ENCODE measurements around the gene TIGD2.

Gene TIGD2

GRCh38 chr4:89110986-89111832, at the start of gene TIGD2:
Gene TIGD2, plus strand, starts transcription at chr4:89111533. Its CDS starts 1,442 bp downstream, at chr4:89112975.
- Mint-ChIP-seq H3K36me3 (ENCODE audit: low read depth) (peaks cover 3% of the 10 kb centered on the region), H3K9me3 (peaks cover 4% of the 10 kb centered on the region), H3K27me3 (ENCODE audit: low read depth) (peaks cover 34% of the 10 kb centered on the region), H3K4me1 (ENCODE audit: low read depth) (peaks cover 18% of the 10 kb centered on the region), H3K4me3 (peak within 1 kb of the TSS; percentile 90), H3K27ac (peak within 1 kb of the TSS; percentile 76)

DNA sequence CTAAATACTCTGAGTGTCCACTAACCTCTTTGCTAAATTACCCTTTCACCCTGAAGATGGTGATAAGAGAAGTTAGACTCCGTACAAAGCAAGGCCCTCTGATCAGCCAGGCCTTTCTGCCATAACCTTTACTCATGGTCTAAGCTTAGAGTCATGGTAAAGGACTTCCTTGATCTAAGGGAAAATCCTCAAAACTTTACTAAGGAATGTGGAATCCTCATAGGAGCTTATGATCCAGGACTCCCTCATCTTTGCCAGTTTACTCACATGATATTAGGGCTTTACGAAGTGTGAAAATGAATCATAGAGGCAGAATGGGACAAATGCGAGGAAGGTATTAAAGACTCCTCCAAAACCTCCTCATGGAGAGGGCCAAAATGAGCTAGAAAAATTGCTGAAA, 46.5 kb upstream of the TIGD2 start:
- Mint-ChIP-seq H3K4me3 (no peak overlapping the region), H3K36me3 (ENCODE audit: low read depth) (no peaks in the 10 kb centered on the region)

DNA sequence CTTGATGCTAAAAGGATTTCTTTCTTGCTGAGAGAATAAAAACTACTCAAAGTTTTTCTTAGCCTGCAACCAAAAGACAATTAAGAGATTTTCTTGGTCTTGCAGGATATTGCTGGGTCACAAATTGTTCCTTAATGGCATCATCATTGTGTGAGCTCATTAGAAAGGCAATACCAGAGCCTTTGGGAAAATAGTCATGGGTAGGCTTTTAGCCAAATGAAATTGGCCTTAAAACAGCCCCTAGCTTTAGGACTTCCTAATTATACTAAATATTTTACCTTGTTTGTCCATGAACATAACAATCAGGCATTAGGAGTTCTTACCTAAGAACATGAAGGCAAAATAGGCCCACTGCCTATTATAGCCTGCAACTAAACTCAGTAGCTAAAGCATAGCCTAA, 43.9 kb upstream of the TIGD2 start:
- no peak overlapping the region for H3K27ac Mint-ChIP-seq
- no peaks in the 10 kb centered on the region for H3K36me3 Mint-ChIP-seq (ENCODE audit: low read depth)
- H3K9me3 Mint-ChIP-seq, result peaks cover 20% of the 10 kb centered on the region
- no peaks in the 10 kb centered on the region for H3K27me3 Mint-ChIP-seq (ENCODE audit: low read depth)
- H3K4me3 Mint-ChIP-seq, result no peak overlapping the region
- H3K4me1 Mint-ChIP-seq (ENCODE audit: low read depth), result peaks cover 4% of the 10 kb centered on the region

More for the DNA sequence above, 46.5 kb upstream of the TIGD2 start:
- H3K27ac Mint-ChIP-seq, result no peak overlapping the region
- peaks cover 39% of the 10 kb centered on the region for H3K9me3 Mint-ChIP-seq
- H3K27me3 Mint-ChIP-seq (ENCODE audit: low read depth), result no peaks in the 10 kb centered on the region
- H3K4me1 Mint-ChIP-seq (ENCODE audit: low read depth), result peaks cover 4% of the 10 kb centered on the region

DNA sequence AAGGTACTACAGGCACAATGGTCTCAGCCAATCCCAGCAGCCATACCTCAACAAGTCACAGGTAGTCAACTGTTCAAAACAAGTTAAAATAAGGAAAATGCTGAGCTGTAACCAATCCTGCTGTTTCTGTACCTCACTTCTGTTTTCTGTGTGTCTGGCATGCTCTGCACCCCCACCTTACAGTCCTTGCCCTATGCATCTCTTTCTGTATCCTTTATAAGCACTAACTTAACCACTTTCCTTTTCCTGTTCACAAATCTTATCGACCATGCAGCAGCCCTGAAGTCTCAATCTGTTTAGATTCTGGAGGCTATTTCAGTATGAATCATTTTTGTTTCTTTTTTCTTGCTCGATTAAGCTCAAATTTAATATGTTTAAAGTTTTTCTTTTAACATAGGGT, 41.9 kb upstream of the TIGD2 start:
- Mint-ChIP-seq H3K27me3 (ENCODE audit: low read depth) (no peaks in the 10 kb centered on the region), H3K9me3 (peaks cover 15% of the 10 kb centered on the region), H3K36me3 (ENCODE audit: low read depth) (no peaks in the 10 kb centered on the region), H3K4me1 (ENCODE audit: low read depth) (peaks cover 4% of the 10 kb centered on the region), H3K27ac (no peak overlapping the region), H3K4me3 (no peak overlapping the region)

- Mint-ChIP-seq H3K36me3 (ENCODE audit: low read depth) (no peaks in the 10 kb centered on the region), H3K27ac (no peak overlapping the region), H3K4me1 (ENCODE audit: low read depth) (peaks cover 4% of the 10 kb centered on the region), H3K27me3 (ENCODE audit: low read depth) (no peaks in the 10 kb centered on the region), H3K9me3 (peaks cover 11% of the 10 kb centered on the region), H3K4me3 (no peak overlapping the region)
Measured at GRCh38 chr4:89070041-89070440, 41.3 kb upstream of the TIGD2 start.

DNA sequence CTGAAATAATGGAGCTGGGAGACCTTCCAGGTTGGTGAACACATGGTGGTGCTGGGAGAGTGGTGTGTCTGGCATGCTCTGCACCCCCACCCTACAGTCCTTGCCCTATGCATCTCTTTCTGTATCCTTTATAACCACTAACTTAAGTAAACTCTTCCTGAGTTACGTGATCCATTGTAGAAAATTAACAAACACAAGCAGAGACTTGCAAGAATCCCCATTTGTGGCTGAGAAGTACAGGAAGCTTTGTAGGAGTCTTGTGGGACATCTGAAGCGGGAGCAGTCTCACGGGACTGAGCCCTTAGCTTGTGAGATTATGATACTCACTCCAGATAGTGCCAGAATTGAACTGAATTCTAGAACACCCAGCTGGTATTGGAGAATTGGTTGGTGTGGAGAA, 40.0 kb upstream of the TIGD2 start:
- H3K4me3 Mint-ChIP-seq, result no peak overlapping the region
- peaks cover 4% of the 10 kb centered on the region for H3K4me1 Mint-ChIP-seq (ENCODE audit: low read depth)
- H3K27me3 Mint-ChIP-seq (ENCODE audit: low read depth), result no peaks in the 10 kb centered on the region
- H3K9me3 Mint-ChIP-seq, result peaks cover 9% of the 10 kb centered on the region
- no peaks in the 10 kb centered on the region for H3K36me3 Mint-ChIP-seq (ENCODE audit: low read depth)
- H3K27ac Mint-ChIP-seq, result no peak overlapping the region

GRCh38 chr4:89072921-89073320, 38.4 kb upstream of the TIGD2 start:
- H3K36me3 Mint-ChIP-seq (ENCODE audit: low read depth), result peaks cover 3% of the 10 kb centered on the region
- H3K9me3 Mint-ChIP-seq, result peaks cover 18% of the 10 kb centered on the region
- H3K4me1 Mint-ChIP-seq (ENCODE audit: low read depth), result peaks cover 4% of the 10 kb centered on the region
- no peaks in the 10 kb centered on the region for H3K27me3 Mint-ChIP-seq (ENCODE audit: low read depth)
- no peak overlapping the region for H3K4me3 Mint-ChIP-seq
- H3K27ac Mint-ChIP-seq, result no peak overlapping the region

DNA sequence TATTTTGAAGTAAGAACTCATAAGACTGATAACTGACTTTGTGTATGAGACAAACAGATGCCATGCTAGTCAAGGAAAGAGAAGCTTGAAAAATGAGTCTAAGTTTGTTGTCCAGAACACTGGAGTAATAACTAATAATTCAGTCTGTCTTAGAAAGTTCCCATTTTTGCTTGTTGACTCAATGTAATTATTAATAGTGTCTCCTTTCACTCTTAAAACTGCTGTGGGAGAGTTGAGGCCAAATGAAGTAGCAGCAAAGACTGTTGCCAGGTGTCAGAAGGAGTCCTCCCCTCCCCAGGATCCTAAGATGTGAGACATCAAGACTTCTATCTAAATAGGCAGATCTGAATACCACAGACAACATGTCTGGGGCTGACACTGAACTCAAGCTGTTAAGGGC, 33.6 kb upstream of the TIGD2 start:
- no peak overlapping the region for H3K4me3 Mint-ChIP-seq
- no peaks in the 10 kb centered on the region for H3K27me3 Mint-ChIP-seq (ENCODE audit: low read depth)
- H3K9me3 Mint-ChIP-seq, result peaks cover 31% of the 10 kb centered on the region
- peaks cover 3% of the 10 kb centered on the region for H3K36me3 Mint-ChIP-seq (ENCODE audit: low read depth)
- no peak overlapping the region for H3K27ac Mint-ChIP-seq
- H3K4me1 Mint-ChIP-seq (ENCODE audit: low read depth), result peaks cover 2% of the 10 kb centered on the region

- H3K27me3 Mint-ChIP-seq (ENCODE audit: low read depth), result no peaks in the 10 kb centered on the region
- no peak overlapping the region for H3K4me3 Mint-ChIP-seq
- peaks cover 2% of the 10 kb centered on the region for H3K4me1 Mint-ChIP-seq (ENCODE audit: low read depth)
- H3K27ac Mint-ChIP-seq, result no peak overlapping the region
- H3K9me3 Mint-ChIP-seq, result peaks cover 31% of the 10 kb centered on the region
- peaks cover 3% of the 10 kb centered on the region for H3K36me3 Mint-ChIP-seq (ENCODE audit: low read depth)
Measured at GRCh38 chr4:89078300-89078699, 33.0 kb upstream of the TIGD2 start.

- no peaks in the 10 kb centered on the region for H3K27me3 Mint-ChIP-seq (ENCODE audit: low read depth)
- H3K4me1 Mint-ChIP-seq (ENCODE audit: low read depth), result peaks cover 4% of the 10 kb centered on the region
- H3K4me3 Mint-ChIP-seq, result no peak overlapping the region
- no peaks in the 10 kb centered on the region for H3K9me3 Mint-ChIP-seq
- H3K36me3 Mint-ChIP-seq (ENCODE audit: low read depth), result no peaks in the 10 kb centered on the region
- H3K27ac Mint-ChIP-seq, result no peak overlapping the region
Measured at GRCh38 chr4:89099034-89099433, 12.3 kb upstream of the TIGD2 start.

- no peak overlapping the region for H3K27ac Mint-ChIP-seq
- no peak overlapping the region for H3K4me3 Mint-ChIP-seq
- peaks cover 4% of the 10 kb centered on the region for H3K4me1 Mint-ChIP-seq (ENCODE audit: low read depth)
- no peaks in the 10 kb centered on the region for H3K9me3 Mint-ChIP-seq
- H3K36me3 Mint-ChIP-seq (ENCODE audit: low read depth), result no peaks in the 10 kb centered on the region
- H3K27me3 Mint-ChIP-seq (ENCODE audit: low read depth), result no peaks in the 10 kb centered on the region
Measured at GRCh38 chr4:89099471-89099870, 11.9 kb upstream of the TIGD2 start.

GRCh38 chr4:89100853-89101252, 10.5 kb upstream of the TIGD2 start:
- Mint-ChIP-seq H3K4me3 (no peak overlapping the region), H3K36me3 (ENCODE audit: low read depth) (no peaks in the 10 kb centered on the region), H3K27me3 (ENCODE audit: low read depth) (no peaks in the 10 kb centered on the region), H3K9me3 (no peaks in the 10 kb centered on the region), H3K27ac (no peak overlapping the region), H3K4me1 (ENCODE audit: low read depth) (peaks cover 4% of the 10 kb centered on the region)

DNA sequence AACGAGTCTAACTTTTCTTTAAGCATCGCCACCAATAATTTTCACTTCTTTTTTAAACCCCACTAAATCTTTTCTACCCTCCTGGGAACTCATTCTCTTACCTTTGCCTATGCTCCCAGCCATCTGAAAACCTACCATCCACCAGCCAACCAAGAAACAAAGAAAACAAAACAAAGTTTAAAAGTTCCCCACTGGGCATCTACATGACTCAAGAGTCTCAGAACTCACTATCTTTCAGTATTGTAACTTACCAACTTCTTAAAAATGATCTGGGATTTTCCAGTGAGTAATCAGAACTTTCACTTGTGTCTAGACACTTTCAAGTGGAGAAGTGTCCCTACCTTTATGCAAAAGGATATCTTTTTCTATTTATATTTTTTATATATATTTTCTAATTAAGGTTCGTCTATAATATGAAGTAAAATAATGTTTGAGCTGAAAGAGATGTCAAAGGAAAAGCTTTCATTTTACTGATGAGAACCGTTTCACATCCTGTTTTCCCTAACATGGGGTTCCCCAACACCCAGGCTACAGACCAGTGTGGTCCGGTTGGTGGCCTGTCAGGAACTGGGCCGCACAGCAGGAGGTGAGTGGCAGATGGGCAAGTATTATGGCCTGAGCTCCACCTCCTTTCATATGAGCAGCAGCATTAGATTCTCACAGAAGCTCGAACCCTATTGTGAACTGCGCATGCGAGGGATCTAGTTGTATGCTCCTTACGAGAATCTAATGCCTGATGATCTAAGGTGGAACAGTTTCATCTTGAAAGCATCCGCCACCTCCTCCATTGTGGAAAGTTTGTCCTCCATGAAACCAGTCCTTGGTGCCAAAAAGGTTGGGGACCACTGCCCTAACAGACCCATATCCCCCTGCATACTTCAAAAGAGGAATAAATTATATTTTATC, 9.8 kb upstream of the TIGD2 start:
- Mint-ChIP-seq H3K27me3 (ENCODE audit: low read depth) (no peaks in the 10 kb centered on the region), H3K4me1 (ENCODE audit: low read depth) (peaks cover 4% of the 10 kb centered on the region), H3K4me3 (no peak overlapping the region), H3K36me3 (ENCODE audit: low read depth) (no peaks in the 10 kb centered on the region), H3K9me3 (no peaks in the 10 kb centered on the region), H3K27ac (no peak overlapping the region)

DNA sequence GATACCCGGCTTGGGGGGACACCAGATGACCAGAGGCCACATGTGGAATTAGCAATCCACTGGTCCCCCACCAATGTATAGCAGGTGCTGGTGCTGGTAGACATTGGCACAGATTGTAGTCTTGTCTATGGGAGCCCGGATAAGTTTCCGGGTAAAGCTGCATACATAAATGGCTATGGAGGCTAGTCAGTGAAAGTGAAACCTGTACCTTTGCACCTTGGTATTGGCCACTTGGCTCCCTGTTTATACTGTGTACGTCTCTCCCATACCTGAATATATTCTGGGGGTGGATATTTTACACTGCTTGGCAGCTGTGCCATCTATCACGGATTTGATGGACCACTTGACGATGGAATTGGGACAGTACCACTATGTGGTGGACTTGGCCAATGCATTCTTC, 5.6 kb upstream of the TIGD2 start:
- H3K4me3 Mint-ChIP-seq, result no peak overlapping the region
- peaks cover 31% of the 10 kb centered on the region for H3K27me3 Mint-ChIP-seq (ENCODE audit: low read depth)
- no peak overlapping the region for H3K27ac Mint-ChIP-seq
- peaks cover 4% of the 10 kb centered on the region for H3K9me3 Mint-ChIP-seq
- H3K4me1 Mint-ChIP-seq (ENCODE audit: low read depth), result peaks cover 8% of the 10 kb centered on the region
- no peaks in the 10 kb centered on the region for H3K36me3 Mint-ChIP-seq (ENCODE audit: low read depth)

GRCh38 chr4:89108091-89108490, 3.2 kb upstream of the TIGD2 start:
- H3K9me3 Mint-ChIP-seq, result peaks cover 4% of the 10 kb centered on the region
- H3K27ac Mint-ChIP-seq, result no peak overlapping the region
- H3K36me3 Mint-ChIP-seq (ENCODE audit: low read depth), result peaks cover 2% of the 10 kb centered on the region
- H3K4me1 Mint-ChIP-seq (ENCODE audit: low read depth), result peaks cover 18% of the 10 kb centered on the region
- peaks cover 34% of the 10 kb centered on the region for H3K27me3 Mint-ChIP-seq (ENCODE audit: low read depth)
- H3K4me3 Mint-ChIP-seq, result no peak overlapping the region

All from T-helper 1 cell treated with Interleukin-12 subunit alpha and Interleukin-12 subunit beta and Interleukin-4 antibody, amounts not matched to agents 30 μg/mL and 1 μg/mL, for 36 hours (primary cell).